Body of pancreas (tissue), 4 donors: ENCODE results near the gene MGME1. TPM values are rescaled to one million over a fixed set of nuclear protein-coding genes. Genes with fewer than 3 reads are reported as not detected.

Source experiments
- ATAC-seq: fragments of 150-250 bp; one replicate; pipeline ENCODE4 v1.9.1; 2016
- DNase-seq, 4 donors: peaks; one replicate each; pipeline ENCODE4 v3.0.0-alpha.2; 2019
- H3K27ac ChIP-seq, 4 donors: fragments of 200-600 bp; sonication (generic); 1 replicate in 3 of 4; 2 replicates in 1 of 4; pipeline versions ENCODE4 v1.5.1 to v1.6.1; 2016 to 2019; ENCODE audit warnings: mild to moderate bottlenecking in 1 of 4, mixed read lengths in 1 of 4, moderate library complexity in 1 of 4
- H3K27me3 ChIP-seq, 2 donors: fragments of 200-600 bp; sonication (generic); one replicate each; pipeline ENCODE4 v1.6.0; 2016; ENCODE audit warnings: mild to moderate bottlenecking in 1 of 2
- H3K36me3 ChIP-seq, 2 donors: fragments of 200-600 bp; sonication (generic); replicated peaks in 1 of 2; 2 replicates each; pipeline ENCODE4 v1.5.1; 2016; ENCODE audit warnings: low read depth in 2 of 2; ENCODE audit not compliant: insufficient read depth in 1 of 2
- H3K4me1 ChIP-seq: fragments of 200-600 bp; sonication (generic); one replicate; pipeline ENCODE4 v1.6.0; 2016
- H3K4me3 ChIP-seq, 2 donors: fragments of 200-600 bp; sonication (generic); 1 replicate in 1 of 2; 2 replicates in 1 of 2; pipeline ENCODE4 v1.5.1; 2016 to 2019
- H3K9me3 ChIP-seq, 3 donors: fragments of 200-600 bp; sonication (generic); 1 replicate in 2 of 3; 2 replicates in 1 of 3; pipeline ENCODE4 v1.5.1; 2016
- CTCF ChIP-seq, 7 experiments: fragments of 450-650 bp in 4 of 7; fragments of 200-600 bp in 3 of 7; sonication (generic) in 3 of 7; IDR thresholded peaks; one replicate each; pipeline ENCODE4 v1.5.1; 2016 to 2019; ENCODE audit warnings: antibody characterized with exemption in 7 of 7
- POLR2A ChIP-seq, 3 donors: fragments of 450-650 bp; IDR thresholded peaks; one replicate each; pipeline ENCODE4 v1.6.1; 2016; ENCODE audit warnings: antibody characterized with exemption in 3 of 3, mild to moderate bottlenecking in 2 of 3
- WGBS, 2 donors: methylation state at CpG; one replicate each; pipeline ENCODE4 v1.1.5; 2017; 5-methylcytosine and 5-hydroxymethylcytosine counted together
- intact Hi-C: fragments of 100-400 bp; cut with DNase I; formaldehyde crosslinking; loops from one replicate; pipeline ENCODE4 v1.15.1; 2023
- total RNA-seq, 2 donors: library from RNA; depleted of rRNA; stranded (reverse); fragments of >200 nt; gene quantifications; one replicate each; pipeline ENCODE4 v1.1.0, GENCODE V29; 2016

Gene MGME1
- total RNA-seq, 2 donors from 2014 or later: 3.0 to 6.5 TPM

- peaks cover 11% of the 10 kb centered on the region for H3K4me1 ChIP-seq
- no peak overlapping the region for H3K27ac ChIP-seq
- DNase-seq (peak in 1 of 4 donors; percentile 10), ATAC-seq (no peak)
- H3K4me3 ChIP-seq: no peak overlapping the region
- TF ChIP-seq POLR2A (IDR thresholded peaks at IDR 0.05): no peak
- TF ChIP-seq CTCF (IDR thresholded peaks at IDR 0.05): no peak
- H3K36me3 ChIP-seq: no peaks in the 10 kb centered on the region
- no peaks in the 10 kb centered on the region for H3K9me3 ChIP-seq
- WGBS, 2 donors: 66 to 94% methylated on average over 3 to 8 of the region's 8 CpGs
- H3K27me3 ChIP-seq: no peaks in the 10 kb centered on the region
- intact Hi-C loops: no loop called here
Measured at GRCh38 chr20:18004384-18005031, 35.7 kb downstream of the MGME1 start.

- H3K9me3 ChIP-seq: no peaks in the 10 kb centered on the region
- intact Hi-C loops: no loop called here
- no peak overlapping the region for H3K4me3 ChIP-seq
- no peak for ATAC-seq
- WGBS, 2 donors: 86 to 90% methylated on average over 17 to 21 of the region's 21 CpGs
- H3K27ac ChIP-seq: no peak overlapping the region
- H3K27me3 ChIP-seq: no peaks in the 10 kb centered on the region
- DNase-seq: no peak
- H3K36me3 ChIP-seq: no peaks in the 10 kb centered on the region
- peaks cover 11% of the 10 kb centered on the region for H3K4me1 ChIP-seq
- TF ChIP-seq CTCF (IDR thresholded peaks at IDR 0.05) (no peak), POLR2A (IDR thresholded peaks at IDR 0.05) (no peak)
Measured at GRCh38 chr20:18005170-18005989, 36.6 kb downstream of the MGME1 start.

GRCh38 chr20:18005990-18006364, 37.2 kb downstream of the MGME1 start:
- Histone ChIP-seq H3K4me1 (peaks cover 11% of the 10 kb centered on the region), H3K27me3 (no peaks in the 10 kb centered on the region), H3K27ac (no peak overlapping the region), H3K9me3 (no peaks in the 10 kb centered on the region), H3K36me3 (no peaks in the 10 kb centered on the region), H3K4me3 (no peak overlapping the region)
- ATAC-seq (no peak), DNase-seq (no peak)
- TF ChIP-seq CTCF (IDR thresholded peaks at IDR 0.05) (no peak), POLR2A (IDR thresholded peaks at IDR 0.05) (no peak)
- intact Hi-C loops: no loop called here
- WGBS, 2 donors: 64 to 65% methylated on average over 6 of the region's 6 CpGs

GRCh38 chr20:18006684-18007083, 37.9 kb downstream of the MGME1 start:
- Histone ChIP-seq H3K27ac (no peak overlapping the region), H3K9me3 (no peaks in the 10 kb centered on the region), H3K4me1 (peaks cover 11% of the 10 kb centered on the region), H3K4me3 (no peak overlapping the region), H3K36me3 (no peaks in the 10 kb centered on the region), H3K27me3 (no peaks in the 10 kb centered on the region)
- 49 to 54% methylated on average over 7 of the region's 7 CpGs for WGBS, 2 donors
- intact Hi-C loops: no loop called here
- no peak for ATAC-seq
- TF ChIP-seq POLR2A (IDR thresholded peaks at IDR 0.05) (no peak), CTCF (IDR thresholded peaks at IDR 0.05) (no peak)
- peak in 1 of 4 donors; percentile 21 for DNase-seq
